Fibroblast of mammary gland (primary cell): Measurements from ENCODE around the gene CATSPERD.

ENCODE experiments used
- DNase-seq: peaks from one replicate; pipeline ENCODE4 v3.0.0-alpha.2; 2010; ENCODE audit warnings: low read depth
- H3K4me3 ChIP-seq: 2 replicates; pipeline ENCODE4 v1.5.1; 2011; ENCODE audit warnings: low read depth, mild to moderate bottlenecking, low read length, moderate library complexity; ENCODE audit not compliant: control insufficient read depth
- CTCF ChIP-seq: conservative IDR thresholded peaks from 2 replicates; pipeline ENCODE4 v1.5.1; 2011; ENCODE audit warnings: low read depth, low read length, inconsistent platforms; ENCODE audit not compliant: control insufficient read depth, insufficient read depth

The CATSPERD gene

GRCh38 chr19:5703819-5704818, 16.3 kb upstream of the CATSPERD start:
- DNase-seq = no peak
- TF ChIP-seq CTCF = no peak
- no peak overlapping the region for H3K4me3 ChIP-seq

GRCh38 chr19:5705552-5705951, 14.9 kb upstream of the CATSPERD start:
- no peak for DNase-seq
- no peak overlapping the region for H3K4me3 ChIP-seq
- no peak for TF ChIP-seq CTCF

- TF ChIP-seq CTCF = no peak
- no peak for DNase-seq
- H3K4me3 ChIP-seq = no peak overlapping the region
Measured at GRCh38 chr19:5706876-5707573, 13.4 kb upstream of the CATSPERD start.

- H3K4me3 ChIP-seq = no peak overlapping the region
- no peak for TF ChIP-seq CTCF
- no peak for DNase-seq
Measured at GRCh38 chr19:5707576-5708575, 12.6 kb upstream of the CATSPERD start.

- H3K4me3 ChIP-seq = no peak overlapping the region
- TF ChIP-seq CTCF = no peak
- DNase-seq = no peak
Measured at GRCh38 chr19:5711025-5711424, 9.4 kb upstream of the CATSPERD start.

GRCh38 chr19:5711713-5712161, 8.7 kb upstream of the CATSPERD start:
- TF ChIP-seq CTCF = no peak
- no peak overlapping the region for H3K4me3 ChIP-seq

More at GRCh38 chr19:5711713-5712161, 8.7 kb upstream of the CATSPERD start:
- DNase-seq = no peak
